Keratinocyte (primary cell): Measurements from ENCODE around the gene ENGASE. TPM values are rescaled to one million over a fixed set of nuclear protein-coding genes. Genes with fewer than 3 reads are reported as not detected.

ENCODE experiments used
- DNase-seq: peaks from one replicate; pipeline ENCODE4 v3.0.0-alpha.2; 2011; ENCODE audit warnings: low read depth, missing footprints, low spot score
- FAIRE-seq: peaks from 2 replicates; lab custom pipeline; 2011; peaks lifted over from hg19 to GRCh38; lab: Jason Lieb, UNC
- H2AFZ ChIP-seq: 2 replicates; pipeline ENCODE4 v1.6.0; 2012; ENCODE audit warnings: low read length, control low read depth, inconsistent platforms; ENCODE audit not compliant: control insufficient read depth
- H3K27ac ChIP-seq: 2 replicates; pipeline ENCODE4 v1.5.1; 2011; ENCODE audit warnings: low read length; ENCODE audit not compliant: control insufficient read depth, insufficient read depth
- H3K27me3 ChIP-seq: 3 replicates; pipeline ENCODE4 v1.6.0; 2011; ENCODE audit warnings: low read length; ENCODE audit not compliant: control insufficient read depth, insufficient read depth; ENCODE audit errors: extremely low read depth
- H3K36me3 ChIP-seq, 2 experiments: 2 replicates in 1 of 2; 3 replicates in 1 of 2; pipeline ENCODE4 v1.5.1; 2011; ENCODE audit warnings: low read length in 2 of 2, mild to moderate bottlenecking in 1 of 2; ENCODE audit not compliant: control insufficient read depth in 2 of 2, insufficient read depth in 2 of 2; ENCODE audit errors: extremely low read depth in 1 of 2
- H3K4me1 ChIP-seq: 3 replicates; pipeline ENCODE4 v1.5.1; 2011; ENCODE audit warnings: low read length; ENCODE audit not compliant: control insufficient read depth, insufficient read depth; ENCODE audit errors: extremely low read depth
- H3K4me2 ChIP-seq: 3 replicates; pipeline ENCODE4 v1.6.0; 2011; ENCODE audit warnings: low read depth, low read length; ENCODE audit not compliant: control insufficient read depth, insufficient read depth; ENCODE audit errors: extremely low read depth
- H3K4me3 ChIP-seq, 3 experiments: fragments of 200-600 bp in 1 of 3; sonication (generic) in 1 of 3; 2 replicates in 2 of 3; 3 replicates in 1 of 3; pipeline ENCODE4 v1.5.1; 2011 to 2016; ENCODE audit warnings: low read length in 3 of 3, mild to moderate bottlenecking in 3 of 3, control low read depth in 2 of 3, inconsistent platforms in 1 of 3, low read depth in 1 of 3, mixed read lengths in 1 of 3, mixed run types in 1 of 3, moderate library complexity in 1 of 3; ENCODE audit not compliant: control insufficient read depth in 2 of 3, insufficient read depth in 2 of 3; ENCODE audit errors: extremely low read depth in 1 of 3
- H3K79me2 ChIP-seq: 2 replicates; pipeline ENCODE4 v1.6.0; 2012; ENCODE audit warnings: low read length; ENCODE audit not compliant: control insufficient read depth, insufficient read depth
- H3K9ac ChIP-seq: 3 replicates; pipeline ENCODE4 v1.6.0; 2011; ENCODE audit warnings: low read length; ENCODE audit not compliant: control insufficient read depth, insufficient read depth; ENCODE audit errors: extremely low read depth
- H3K9me1 ChIP-seq: 3 replicates; pipeline ENCODE4 v1.6.0; 2011; ENCODE audit warnings: low read length; ENCODE audit not compliant: control insufficient read depth, insufficient read depth; ENCODE audit errors: extremely low read depth
- H3K9me3 ChIP-seq: 2 replicates; pipeline ENCODE4 v1.5.1; 2012; ENCODE audit warnings: low read depth, low read length; ENCODE audit not compliant: control insufficient read depth
- H4K20me1 ChIP-seq: 3 replicates; pipeline ENCODE4 v1.6.0; 2011; ENCODE audit warnings: low read length; ENCODE audit not compliant: control insufficient read depth, insufficient read depth; ENCODE audit errors: extremely low read depth
- EZH2 ChIP-seq: IDR thresholded peaks from one replicate; pipeline ENCODE4 v1.6.1; 2012; ENCODE audit warnings: inconsistent platforms, mild to moderate bottlenecking, low read length, moderate library complexity
- dilution Hi-C: fragments of 300-500 bp; cut with MboI; formaldehyde crosslinking; loops from one replicate; pipeline ENCODE4 v1.7.0; 2020; ENCODE audit warnings: low sequenced_read_pairs; ENCODE audit not compliant: extremely low pct_ligation_motif_present
- polyA plus RNA-seq, 5 experiments: library from polyadenylated mRNA; depleted of rRNA in 3 of 5; stranded (reverse) in 3 of 5; stranded (forward) in 1 of 5; unstranded in 1 of 5; fragments of >200 nt; gene quantifications; 1 replicate in 1 of 5; 2 replicates in 3 of 5; 3 replicates in 1 of 5; pipeline versions ENCODE4 v1.2.1 to v1.2.3, GENCODE V29; 2011 to 2012; ENCODE audit warnings: missing spikeins in 2 of 5, low read depth in 1 of 5, low replicate concordance in 1 of 5
- TF ChIP-seq, protein P1 (sequence below), 3 experiments: IDR thresholded peaks in 1 of 3; conservative IDR thresholded peaks in 1 of 3; optimal IDR thresholded peaks in 1 of 3; 2 replicates in 2 of 3; 3 replicates in 1 of 3; pipeline versions ENCODE3 to v1.5.1; 2011; ENCODE audit warnings: low read length in 3 of 3, mild to moderate bottlenecking in 3 of 3, moderate library complexity in 2 of 3, control low read depth in 1 of 3, inconsistent platforms in 1 of 3; ENCODE audit not compliant: insufficient read depth in 2 of 3; ENCODE audit errors: extremely low read depth in 1 of 3

ENGASE gene
- polyA plus RNA-seq, 1 donor (not counting 4 experiments of a cell fraction or from before 2014, with no cell fraction given), result 6.6 TPM

DNA sequence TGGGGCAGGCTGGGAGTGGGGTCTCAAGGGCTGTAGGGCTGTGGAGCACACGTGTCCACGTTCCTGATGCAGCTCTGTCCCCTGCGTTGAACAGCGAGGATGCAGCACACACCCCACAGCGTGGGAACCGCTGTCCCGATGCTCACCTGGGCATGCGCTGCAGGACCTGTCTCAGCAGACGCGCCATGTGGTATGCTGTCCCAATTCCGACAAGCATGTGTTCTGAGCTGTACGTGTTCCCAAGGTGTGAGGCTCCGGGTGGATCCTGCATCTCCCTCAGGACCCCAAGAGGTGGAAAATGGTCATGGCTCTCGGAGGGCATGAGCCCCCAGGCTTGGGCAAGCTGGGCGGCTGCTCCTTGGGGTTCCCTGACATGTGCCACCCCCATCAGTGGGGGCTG is 34.2 kb downstream of the ENGASE start:
- DNase-seq, result no peak
- no peak for FAIRE-seq
- H4K20me1 ChIP-seq, result no peaks in the 10 kb centered on the region
- H3K9ac ChIP-seq, result no peak overlapping the region
- H3K27ac ChIP-seq, result no peak overlapping the region
- no peaks in the 10 kb centered on the region for H3K79me2 ChIP-seq
- H3K36me3 ChIP-seq, result no peaks in the 10 kb centered on the region
- no peak overlapping the region for H3K4me3 ChIP-seq
- no peak overlapping the region for H2AFZ ChIP-seq
- H3K9me1 ChIP-seq, result no peaks in the 10 kb centered on the region
- dilution Hi-C loops, result no loop called here
- no peak for TF ChIP-seq EZH2
- TF ChIP-seq, protein P1, sequence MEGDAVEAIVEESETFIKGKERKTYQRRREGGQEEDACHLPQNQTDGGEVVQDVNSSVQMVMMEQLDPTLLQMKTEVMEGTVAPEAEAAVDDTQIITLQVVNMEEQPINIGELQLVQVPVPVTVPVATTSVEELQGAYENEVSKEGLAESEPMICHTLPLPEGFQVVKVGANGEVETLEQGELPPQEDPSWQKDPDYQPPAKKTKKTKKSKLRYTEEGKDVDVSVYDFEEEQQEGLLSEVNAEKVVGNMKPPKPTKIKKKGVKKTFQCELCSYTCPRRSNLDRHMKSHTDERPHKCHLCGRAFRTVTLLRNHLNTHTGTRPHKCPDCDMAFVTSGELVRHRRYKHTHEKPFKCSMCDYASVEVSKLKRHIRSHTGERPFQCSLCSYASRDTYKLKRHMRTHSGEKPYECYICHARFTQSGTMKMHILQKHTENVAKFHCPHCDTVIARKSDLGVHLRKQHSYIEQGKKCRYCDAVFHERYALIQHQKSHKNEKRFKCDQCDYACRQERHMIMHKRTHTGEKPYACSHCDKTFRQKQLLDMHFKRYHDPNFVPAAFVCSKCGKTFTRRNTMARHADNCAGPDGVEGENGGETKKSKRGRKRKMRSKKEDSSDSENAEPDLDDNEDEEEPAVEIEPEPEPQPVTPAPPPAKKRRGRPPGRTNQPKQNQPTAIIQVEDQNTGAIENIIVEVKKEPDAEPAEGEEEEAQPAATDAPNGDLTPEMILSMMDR (optimal IDR thresholded peaks at IDR 0.05 in 1 of 3, IDR thresholded peaks at IDR 0.05 in 1 of 3, conservative IDR thresholded peaks at IDR 0.05 in 1 of 3; ENCODE audit: extremely low read depth in 1 of 3, insufficient read depth in 2 of 3, low read length in 3 of 3), result no peak
- H3K27me3 ChIP-seq, result peaks cover 81% of the 10 kb centered on the region
- no peaks in the 10 kb centered on the region for H3K4me1 ChIP-seq
- H3K4me2 ChIP-seq, result no peak overlapping the region
- H3K9me3 ChIP-seq, result no peaks in the 10 kb centered on the region

DNA sequence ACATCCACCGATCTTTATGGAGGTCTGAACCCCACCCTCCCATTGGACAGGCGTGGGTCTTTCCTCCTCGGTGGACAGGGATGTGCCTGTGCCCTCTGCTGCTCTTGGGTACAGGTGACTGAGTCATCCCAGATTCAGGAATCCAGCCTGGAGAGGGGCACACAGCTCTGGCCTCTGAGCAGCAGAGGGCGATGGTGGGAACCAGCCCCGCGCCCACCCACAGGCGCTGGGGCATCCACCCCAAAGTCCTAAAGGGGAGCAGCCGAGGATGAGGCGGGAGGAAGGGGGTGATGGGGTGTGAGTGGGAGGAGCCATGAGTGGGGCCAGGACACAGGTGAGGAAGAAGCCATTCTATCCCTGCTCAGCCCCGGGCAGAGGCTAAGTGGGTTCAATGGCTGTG is 35.0 kb downstream of the ENGASE start:
- Histone ChIP-seq H3K9ac (no peak overlapping the region), H3K9me3 (no peaks in the 10 kb centered on the region), H3K27ac (no peak overlapping the region), H3K36me3 (no peaks in the 10 kb centered on the region), H3K4me3 (no peak overlapping the region), H3K4me1 (no peaks in the 10 kb centered on the region), H4K20me1 (no peaks in the 10 kb centered on the region), H3K9me1 (no peaks in the 10 kb centered on the region), H3K4me2 (no peak overlapping the region), H3K27me3 (peaks cover 81% of the 10 kb centered on the region), H2AFZ (no peak overlapping the region), H3K79me2 (no peaks in the 10 kb centered on the region)
- TF ChIP-seq EZH2, result no peak
- TF ChIP-seq, protein P1 (optimal IDR thresholded peaks at IDR 0.05 in 1 of 3, IDR thresholded peaks at IDR 0.05 in 1 of 3, conservative IDR thresholded peaks at IDR 0.05 in 1 of 3; ENCODE audit: extremely low read depth in 1 of 3, insufficient read depth in 2 of 3, low read length in 3 of 3), result peak; percentile 3 to 50 (median 15)
- dilution Hi-C loops, result no loop called here
- FAIRE-seq (no peak), DNase-seq (no peak)
